HG03095 (cell line): Measurements from ENCODE around the gene DGCR2.

ENCODE experiments used
- ATAC-seq: cut with Tn5 transposase; IDR thresholded peaks from one replicate; pipeline ENCODE4 v1.9.1; 2021; ENCODE audit warnings: moderate library complexity; ENCODE audit not compliant: unreplicated experiment

DGCR2 gene

DNA sequence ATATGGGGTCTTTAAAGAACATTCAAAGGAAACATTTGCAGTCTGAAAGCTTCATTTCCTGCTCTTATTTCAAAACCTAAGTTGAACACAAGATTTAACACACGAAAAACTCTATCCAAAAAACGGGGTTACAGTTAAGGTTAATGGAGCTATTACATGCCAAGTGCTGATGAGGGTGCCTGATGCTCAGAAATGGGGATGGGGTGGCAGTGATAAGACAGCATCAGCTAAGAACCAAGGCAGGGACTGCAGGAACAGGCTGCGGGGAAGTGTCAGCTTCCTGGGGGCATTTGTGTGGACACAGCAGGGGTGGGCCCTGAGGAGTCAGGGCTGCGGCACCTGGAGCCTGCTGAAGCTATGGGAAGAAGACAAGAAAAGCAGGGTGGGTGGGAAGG is 12.2 kb downstream of the DGCR2 start:
- ATAC-seq: no peak

- ATAC-seq: peak; percentile 78
These were observed 12.8 kb downstream of the DGCR2 start for GRCh38 chr22:19109198-19110063.

DNA sequence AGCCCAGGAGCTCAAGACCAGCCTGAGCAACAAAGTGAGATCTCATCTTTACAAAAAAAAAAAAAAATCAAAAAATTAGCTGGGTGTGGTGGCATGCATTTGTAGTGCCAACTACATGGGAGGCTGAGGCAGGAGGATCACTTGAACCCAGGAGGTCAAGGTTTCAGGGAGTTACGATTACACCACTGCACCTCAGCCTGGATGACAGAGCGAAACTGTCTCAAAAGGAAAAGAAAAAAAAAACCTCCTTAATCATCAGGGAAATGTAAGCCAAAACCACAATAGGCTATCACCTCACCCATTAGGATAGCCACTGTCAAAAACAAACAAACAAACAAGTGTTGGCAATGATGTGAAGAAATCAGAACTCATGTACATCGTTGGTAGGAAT is 13.4 kb downstream of the DGCR2 start:
- ATAC-seq: no peak

- ATAC-seq: no peak
These were observed 14.5 kb downstream of the DGCR2 start for GRCh38 chr22:19107730-19108074.

DNA sequence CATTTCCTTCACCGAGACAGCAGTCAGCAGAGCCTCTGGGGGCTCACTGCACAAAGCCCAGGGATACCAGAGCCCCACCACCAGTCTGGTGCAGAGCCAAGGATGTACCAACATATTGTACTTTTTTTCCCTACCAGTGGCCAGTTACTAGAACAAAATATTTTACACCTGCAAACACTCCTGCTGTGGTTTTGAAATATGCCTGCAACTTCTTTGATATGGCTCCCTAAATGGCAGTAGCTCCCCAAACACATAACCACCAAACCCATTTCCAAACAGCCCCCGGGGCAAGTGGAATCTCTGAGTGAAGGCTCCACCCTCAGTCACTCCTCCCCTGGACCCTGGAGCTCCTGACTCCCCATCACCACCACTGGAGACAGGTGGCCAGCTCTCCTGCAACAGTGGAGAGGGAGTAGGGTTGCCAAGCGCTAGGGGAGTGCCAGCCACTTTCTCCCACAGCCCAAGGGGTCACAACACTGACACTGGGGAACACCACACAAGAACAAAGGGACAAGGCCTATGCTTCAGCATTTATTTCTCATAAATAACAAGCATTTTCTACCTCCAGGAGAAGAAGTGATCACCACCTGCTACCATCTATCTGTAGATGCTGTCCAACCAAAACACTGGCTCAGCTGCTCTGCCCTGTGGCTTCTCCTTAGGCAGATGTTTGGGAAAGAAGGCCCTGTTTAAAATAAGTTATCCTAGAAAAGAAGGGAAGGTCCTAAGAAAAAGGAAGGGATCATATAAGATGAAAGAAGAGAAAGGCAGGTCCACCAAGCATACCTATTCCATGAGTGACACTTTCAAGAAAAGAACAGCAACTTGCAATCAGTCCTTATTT is 15.1 kb downstream of the DGCR2 start:
- no peak for ATAC-seq

- no peak for ATAC-seq
These were observed 16.1 kb downstream of the DGCR2 start for GRCh38 chr22:19105867-19106802.

DNA sequence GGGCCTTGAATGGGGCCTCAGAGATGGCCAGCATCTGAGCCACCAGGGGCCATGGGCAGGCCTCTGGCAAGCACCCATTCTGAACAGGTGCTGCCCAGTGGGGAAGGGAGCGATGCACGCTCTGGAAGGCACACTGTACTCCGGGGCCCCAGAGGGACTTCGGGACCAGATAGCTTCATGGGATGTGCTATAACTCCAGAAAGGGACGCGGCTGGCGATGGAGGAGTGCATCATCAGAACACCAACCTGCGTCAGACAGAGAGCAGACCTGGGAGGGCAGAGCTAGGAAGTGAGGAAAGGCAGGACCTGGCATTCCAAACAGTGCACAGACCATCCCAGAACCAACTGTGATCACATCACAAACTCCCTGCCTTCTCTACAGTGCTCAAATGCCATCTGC is 16.8 kb downstream of the DGCR2 start:
- no peak for ATAC-seq

- no peak for ATAC-seq
These were observed 18.1 kb downstream of the DGCR2 start for GRCh38 chr22:19103880-19104821.

DNA sequence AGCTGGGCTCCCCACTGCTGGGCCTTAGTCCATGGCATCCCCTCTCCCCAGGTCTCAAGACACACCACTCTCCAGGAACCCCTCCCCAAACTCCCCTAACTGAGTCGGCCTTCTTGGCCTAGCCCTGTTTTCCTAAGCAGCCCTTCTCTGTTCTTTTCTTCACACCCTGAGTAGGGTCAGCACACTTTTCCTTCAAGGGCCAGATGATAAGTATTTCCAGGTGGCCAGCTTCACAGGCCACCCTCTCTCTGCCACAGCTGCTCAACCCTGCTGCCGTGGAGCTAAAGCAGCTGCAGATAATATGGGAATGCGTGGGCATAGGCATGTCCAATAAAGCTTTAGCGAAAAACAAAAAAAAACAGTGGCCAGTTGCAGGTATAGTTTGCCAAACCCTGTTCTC is 24.1 kb downstream of the DGCR2 start:
- no peak for ATAC-seq

DNA sequence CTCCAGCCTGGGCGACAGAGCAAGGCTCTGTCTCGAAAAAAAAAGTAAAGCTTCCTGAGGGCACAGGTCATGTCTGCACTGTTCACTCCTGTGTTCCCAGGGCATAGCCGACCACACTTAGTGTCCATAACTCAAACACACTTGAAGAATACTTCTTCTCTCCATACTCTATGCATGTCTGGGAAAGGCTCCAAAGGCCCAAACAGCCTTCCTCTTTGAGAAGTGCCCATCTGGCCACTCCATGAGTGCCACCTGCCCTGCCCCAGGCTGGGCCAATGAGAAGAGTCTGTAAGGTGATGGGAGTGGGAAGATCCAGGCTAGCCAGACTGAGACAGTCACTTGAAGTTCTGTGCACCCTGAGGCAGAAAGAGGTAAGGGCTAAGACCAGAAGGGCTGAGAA is 24.7 kb downstream of the DGCR2 start:
- ATAC-seq: no peak

GRCh38 chr22:19096555-19096954 is 25.7 kb downstream of the DGCR2 start:
- ATAC-seq: no peak

GRCh38 chr22:19094393-19094997 is 27.7 kb downstream of the DGCR2 start:
- ATAC-seq: no peak

- no peak for ATAC-seq
These were observed 29.5 kb downstream of the DGCR2 start for GRCh38 chr22:19092725-19093124.

DNA sequence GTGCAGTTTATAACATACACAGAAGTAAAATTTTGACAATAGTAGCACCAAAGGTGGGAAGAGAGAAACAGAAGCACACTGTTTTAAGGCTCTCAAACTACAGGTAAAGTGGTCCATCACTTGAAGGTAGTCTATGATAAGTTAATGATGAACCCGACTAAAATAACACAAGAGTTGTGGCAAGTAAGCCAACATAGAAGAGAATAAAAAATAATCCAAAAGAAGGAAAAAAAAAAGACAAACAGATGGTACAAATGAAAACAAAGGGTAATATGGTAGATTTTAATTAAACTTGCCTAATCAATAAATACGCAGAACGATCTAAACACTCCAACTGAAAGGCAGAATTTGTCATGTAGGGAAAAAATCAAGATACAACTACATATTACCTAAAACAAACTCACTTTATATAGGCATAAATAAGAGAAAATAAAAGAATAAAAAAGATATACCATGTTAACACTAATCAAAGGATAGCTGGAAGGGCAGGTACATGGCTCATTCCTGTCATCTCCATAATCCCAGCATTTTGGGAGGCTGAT is 31.6 kb downstream of the DGCR2 start:
- no peak for ATAC-seq

DNA sequence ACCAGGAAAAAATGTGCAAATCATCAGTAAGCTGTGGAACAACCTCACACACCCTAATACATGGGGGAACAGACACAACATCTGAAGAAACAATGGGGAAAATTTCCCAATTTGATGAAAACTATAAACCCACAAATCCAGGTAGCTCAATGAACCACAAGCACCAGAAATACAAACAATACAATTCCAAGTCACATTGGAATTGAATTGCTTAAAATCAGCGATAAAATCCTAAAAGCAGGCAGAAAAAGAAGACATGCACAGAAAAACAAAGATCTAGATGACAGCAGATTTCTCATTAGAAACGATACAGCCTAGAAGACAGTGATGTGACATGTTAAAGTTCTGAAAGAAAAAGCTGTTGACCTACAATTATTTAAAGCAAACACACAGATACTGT is 32.0 kb downstream of the DGCR2 start:
- no peak for ATAC-seq

DNA sequence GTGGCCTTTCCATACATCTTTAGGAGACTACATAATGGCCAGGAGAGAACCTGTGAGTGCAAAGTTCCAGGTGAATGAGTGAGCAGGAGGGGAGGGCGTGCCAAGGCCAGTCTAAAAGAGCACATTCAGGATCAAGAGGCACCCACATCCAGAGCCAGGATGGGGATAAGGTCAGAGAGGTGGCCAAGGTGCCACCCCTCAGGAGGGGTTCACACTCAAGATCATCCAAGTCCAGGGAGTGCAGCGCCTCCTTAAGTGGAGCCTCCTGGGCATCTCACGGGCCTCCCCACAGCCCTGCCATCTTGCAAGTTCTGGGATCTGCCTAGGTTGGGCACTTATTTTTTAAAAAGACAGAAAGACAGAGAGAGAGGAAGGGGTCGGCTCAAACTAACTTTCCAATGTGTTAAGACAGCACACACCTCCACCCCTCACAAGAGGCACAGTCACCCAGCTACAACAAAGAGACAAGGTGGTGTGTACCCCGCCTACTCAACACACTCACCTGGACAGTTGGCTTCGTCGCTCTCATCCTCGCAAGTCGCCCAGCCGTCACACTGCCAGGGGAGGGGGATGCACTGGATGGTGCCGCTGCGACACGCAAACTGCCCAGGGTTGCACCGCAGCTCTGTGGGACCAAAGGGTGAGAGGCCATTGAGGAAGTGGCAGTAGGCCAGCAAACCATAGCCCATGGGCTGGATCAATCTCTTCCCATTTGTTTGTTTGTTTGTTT is 33.2 kb downstream of the DGCR2 start:
- no peak for ATAC-seq

DNA sequence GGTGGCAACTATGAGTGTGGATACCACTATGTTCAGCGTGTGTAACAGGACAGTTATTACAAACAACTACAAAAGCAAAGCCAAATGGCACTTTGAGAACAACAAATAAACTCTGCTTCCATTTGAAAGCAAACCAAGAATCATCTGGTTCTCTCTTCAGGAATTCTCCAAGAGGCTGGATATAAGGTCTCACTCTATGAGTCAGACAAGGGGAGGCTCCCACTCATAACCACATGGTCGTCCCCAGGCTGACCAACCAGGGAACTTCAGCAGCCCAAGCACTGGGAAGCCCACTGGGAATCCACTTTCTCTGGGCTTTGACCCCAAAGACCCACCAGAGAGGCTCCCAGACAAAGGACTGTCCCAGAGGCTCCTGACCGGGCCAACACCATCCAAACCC is 35.3 kb downstream of the DGCR2 start:
- ATAC-seq: no peak

- no peak for ATAC-seq
These were observed 35.8 kb downstream of the DGCR2 start for GRCh38 chr22:19086417-19086816.

DNA sequence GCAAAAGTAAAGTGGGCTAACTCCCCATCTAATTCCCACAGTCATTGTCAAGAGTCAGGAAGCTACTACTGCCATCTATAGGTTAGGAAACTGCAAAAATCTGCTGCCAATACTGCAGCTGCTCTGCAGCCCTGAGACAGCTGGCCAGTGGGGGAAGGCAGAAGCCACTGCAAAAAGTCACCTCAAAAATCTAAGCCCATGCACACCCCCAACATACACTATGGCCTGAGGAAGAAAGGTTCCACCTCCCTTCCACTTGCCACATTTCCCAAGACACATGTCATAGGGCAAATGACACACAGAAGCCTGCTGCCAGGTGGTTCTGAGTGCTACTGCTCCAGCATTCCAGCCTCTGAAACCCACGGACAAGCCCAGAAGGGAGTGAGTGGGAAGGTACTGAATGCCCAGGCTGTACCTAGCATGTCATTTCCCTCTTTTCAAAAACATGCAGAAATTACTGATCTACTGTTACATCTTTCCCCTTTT is 36.9 kb downstream of the DGCR2 start:
- ATAC-seq: no peak
